Stimulated activated CD4-positive, alpha-beta T cell treated with anti-CD3 and anti-CD28 coated beads, Interleukin-1b, Interleukin-23, amount 100 ng/mL, for 48 hours (primary cell): ENCODE data around the gene UAP1.
"Not testable (repeated sequence)": the region's sequence is repeated elsewhere in the genome, so short reads cannot be mapped to it uniquely, and the experiment has no call there.

ENCODE experiments used
- DNase-seq: peaks from one replicate; pipeline ENCODE4 v3.0.0-alpha.2; 2020

The UAP1 gene

DNA sequence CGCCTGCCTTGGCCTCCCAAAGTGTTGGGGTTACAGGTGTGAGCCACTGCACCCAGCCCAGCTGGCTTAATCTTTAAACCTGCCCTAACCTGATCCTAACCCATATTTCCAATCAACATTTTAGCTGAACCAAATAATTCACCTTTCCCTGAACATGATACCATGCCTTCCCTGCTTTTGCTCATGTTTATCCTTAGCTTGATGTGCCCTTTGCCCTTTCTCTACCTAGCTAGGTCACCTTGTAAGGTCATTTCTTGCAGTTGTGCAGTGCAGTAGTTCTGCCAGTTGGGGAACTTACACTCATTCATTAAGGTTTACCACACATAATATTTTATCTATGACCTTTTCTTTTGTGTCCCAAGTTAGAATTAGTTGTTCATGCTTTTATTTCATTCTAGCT is 5.3 kb downstream of the UAP1 start:
- DNase-seq = no peak

- DNase-seq = no peak
Observed at GRCh38 chr1:162568802-162569201, 7.3 kb downstream of the UAP1 start.

GRCh38 chr1:162570718-162571117 is 9.2 kb downstream of the UAP1 start:
- no peak for DNase-seq

- DNase-seq = not testable (repeated sequence)
Observed at GRCh38 chr1:162571121-162571520, 9.6 kb downstream of the UAP1 start.

- DNase-seq = no peak
Observed at GRCh38 chr1:162571696-162572095, 10.2 kb downstream of the UAP1 start.

DNA sequence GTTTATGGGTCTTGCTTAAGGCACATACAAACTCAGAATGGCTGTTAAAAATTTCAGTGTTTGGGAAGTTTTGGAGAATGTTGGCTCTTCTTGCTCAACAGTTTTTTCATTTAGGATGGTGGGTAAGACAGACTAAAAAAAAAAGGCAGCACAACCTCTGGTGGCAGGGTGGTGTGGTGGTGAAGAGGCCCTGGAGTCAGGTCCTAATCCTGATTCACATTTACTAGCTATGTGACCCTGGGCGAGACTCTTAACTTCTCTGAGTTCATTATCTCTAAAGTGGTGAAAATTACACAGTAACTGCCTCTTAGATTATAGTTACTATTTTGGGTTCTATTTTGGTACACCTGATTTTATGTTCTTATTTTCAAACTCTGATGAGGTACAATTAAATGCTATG is 11.6 kb downstream of the UAP1 start:
- DNase-seq = no peak

DNA sequence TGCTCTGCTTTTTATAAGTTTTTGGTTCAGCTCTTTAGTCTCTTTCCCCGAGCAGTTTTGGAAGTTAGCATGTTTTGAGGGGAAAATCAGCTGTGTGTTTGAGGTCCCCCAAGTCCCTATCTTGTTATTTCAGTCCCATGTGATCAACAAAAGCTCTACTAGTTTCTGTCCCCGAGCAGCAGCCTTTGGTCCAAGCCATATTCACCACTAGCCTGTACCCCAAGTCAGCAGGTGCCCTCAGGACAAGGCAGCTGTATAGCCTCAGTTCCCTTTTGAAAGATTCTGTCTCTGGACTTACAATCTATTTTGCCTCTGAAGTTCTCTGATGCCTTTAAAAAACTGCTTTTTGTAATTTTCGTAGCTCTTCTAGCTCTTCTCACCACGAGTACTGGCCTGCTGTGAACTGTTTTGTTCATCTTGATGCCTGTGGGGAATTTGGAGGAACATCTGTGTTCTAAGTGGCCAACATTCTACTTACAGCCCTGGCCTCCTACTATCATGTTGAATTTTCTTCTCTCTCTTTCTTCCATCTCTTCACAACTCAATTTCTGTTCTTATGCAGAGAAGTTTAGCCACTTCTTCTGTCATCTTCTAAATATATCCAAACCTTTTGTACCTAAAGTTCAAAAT is 16.7 kb downstream of the UAP1 start:
- no peak for DNase-seq

GRCh38 chr1:162578936-162579335 is 17.4 kb downstream of the UAP1 start:
- no peak for DNase-seq

- DNase-seq = no peak
Observed at GRCh38 chr1:162580308-162580707, 18.8 kb downstream of the UAP1 start.

DNA sequence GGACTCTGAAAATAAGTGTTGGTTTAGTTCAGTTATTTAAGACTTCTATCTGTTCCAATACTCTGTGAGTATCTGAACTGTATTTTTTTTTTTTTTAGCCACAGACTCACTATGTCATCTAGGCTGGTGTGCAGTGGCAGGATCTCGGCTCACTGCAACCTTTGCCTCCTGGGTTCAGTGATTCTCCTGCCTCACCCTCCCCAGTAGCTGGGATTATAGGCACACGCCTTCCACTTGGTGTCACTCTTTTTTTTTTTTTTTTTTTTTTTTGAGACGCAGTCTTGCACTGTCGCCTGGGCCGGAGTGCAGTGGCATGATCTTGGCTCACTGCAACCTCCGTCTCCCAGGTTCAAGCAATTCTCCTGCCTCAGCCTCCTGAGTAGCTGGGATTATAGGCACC is 21.4 kb downstream of the UAP1 start:
- DNase-seq = not testable (repeated sequence)

- DNase-seq = not testable (repeated sequence)
Observed at GRCh38 chr1:162585101-162585500, 23.6 kb downstream of the UAP1 start.

- DNase-seq = no peak
Observed at GRCh38 chr1:162587347-162587746, 25.8 kb downstream of the UAP1 start.

DNA sequence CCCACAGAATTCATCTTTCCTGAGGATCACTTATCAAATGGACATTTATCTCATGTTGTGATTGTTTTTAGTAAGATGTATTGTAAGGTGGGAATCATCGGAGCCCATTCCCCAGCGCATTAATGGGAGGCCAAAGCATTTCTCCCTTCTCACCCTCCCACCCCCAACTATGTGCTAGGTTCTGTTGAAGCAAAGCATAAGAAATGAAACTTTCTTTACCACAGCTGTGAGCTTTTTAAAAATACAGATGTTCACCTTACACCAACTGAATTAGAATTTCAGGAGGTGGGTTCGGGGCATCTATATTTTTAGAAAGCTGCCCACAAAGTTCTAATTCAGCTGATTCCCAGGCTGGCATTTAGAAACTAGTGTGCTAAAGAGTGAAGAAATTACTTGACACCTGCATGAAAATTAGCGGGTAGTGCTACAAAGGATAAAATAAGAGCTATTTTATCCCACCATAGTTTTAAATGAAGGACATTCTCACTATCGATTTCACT is 26.3 kb downstream of the UAP1 start:
- no peak for DNase-seq

DNA sequence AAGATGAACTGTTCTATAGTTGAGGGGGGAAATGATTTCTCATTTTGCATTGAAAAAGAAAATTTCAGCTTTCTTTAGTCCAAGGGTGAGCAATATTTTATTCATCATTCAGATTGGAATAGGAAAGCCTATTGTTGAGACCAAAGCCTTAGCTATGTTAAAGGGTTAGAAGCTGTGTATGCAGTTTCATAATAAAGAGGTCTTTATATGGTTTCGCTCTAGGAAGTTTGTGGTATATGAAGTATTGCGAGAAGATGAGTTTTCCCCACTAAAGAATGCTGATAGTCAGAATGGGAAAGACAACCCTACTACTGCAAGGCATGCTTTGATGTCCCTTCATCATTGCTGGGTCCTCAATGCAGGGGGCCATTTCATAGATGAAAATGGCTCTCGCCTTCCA is 28.6 kb downstream of the UAP1 start:
- DNase-seq = no peak

DNA sequence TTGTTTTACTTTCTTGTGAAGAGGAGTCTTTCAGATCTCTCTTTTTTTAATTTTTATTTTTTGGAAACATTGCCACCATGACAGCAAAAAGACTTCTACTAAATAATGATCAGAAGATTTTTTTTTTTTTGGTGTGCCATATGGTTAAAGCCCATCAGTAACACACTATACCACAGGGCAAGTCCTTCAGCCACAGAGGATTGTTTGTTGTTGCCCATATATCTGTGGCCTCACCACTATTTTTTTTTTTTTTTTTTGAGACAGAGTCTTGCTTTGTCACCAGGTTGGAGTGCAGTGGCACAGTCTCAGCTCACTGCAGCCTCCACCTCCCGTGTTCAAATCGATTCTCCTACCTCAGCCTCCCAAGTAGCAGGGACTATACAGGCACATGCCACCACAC is 29.2 kb downstream of the UAP1 start:
- no peak for DNase-seq

DNA sequence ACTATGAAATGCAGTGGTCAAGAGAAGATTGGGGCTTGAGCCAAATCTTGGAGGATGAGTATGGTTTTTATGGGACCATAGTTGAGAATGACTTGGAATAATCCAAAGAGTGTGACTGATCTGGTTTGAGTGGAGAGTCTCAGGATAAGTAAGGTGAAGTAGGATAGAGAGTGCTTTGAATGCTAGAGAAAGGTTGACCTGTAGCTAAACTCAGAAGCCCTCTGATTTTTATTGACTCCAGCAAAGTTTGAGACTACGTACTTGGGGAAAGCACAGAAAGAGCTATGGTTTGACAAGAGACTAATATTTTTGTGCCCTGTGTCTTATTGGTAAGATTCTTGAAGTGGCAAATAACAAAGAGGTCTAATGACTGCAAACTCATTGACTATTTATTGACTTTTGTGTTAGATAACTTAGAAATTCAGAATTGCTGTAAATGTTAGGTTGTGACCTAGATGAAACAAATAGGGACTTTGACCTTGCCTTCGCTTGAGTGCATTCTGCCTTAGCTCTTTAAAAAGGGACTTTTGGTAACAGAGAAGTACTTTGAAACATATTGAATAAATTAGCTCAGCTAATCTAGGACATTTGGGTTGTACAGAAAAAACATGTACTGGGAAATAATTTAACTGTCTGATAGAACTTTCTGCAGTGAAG is 35.1 kb downstream of the UAP1 start:
- DNase-seq = no peak

DNA sequence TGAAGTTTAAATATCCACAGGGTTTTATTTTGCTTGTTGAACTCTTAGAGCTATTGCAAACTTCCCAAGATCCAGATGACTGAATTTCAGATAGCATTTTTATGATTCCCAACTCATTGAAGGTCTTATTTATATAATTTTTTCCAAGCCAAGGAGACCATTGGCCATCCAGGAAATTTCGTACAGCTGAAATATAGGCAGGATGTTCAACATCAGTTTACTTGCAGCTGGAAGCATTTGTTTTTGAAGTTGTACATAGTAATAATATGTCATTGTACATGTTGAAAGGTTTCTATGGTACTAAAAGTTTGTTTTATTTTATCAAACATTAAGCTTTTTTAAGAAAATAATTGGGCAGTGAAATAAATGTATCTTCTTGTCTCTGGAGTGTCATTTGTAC is 37.9 kb downstream of the UAP1 start:
- DNase-seq = no peak

DNA sequence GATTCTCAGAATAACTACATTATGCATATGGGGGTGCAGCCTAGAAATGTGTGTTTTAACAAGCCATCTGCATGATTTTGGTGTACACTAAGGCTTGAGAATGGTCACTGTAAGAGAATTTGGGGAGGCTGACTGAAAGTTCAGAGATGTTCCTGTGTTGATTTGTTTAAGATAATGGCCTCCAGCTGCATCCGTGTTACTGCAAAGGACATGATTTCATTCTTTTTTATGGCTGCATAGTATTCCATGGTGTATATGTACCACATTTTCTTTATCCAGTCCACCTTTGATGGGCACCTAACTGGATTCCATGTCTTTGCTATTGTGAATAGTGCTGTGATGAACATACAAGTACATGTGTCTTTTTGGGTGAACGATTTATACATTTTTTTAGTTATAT is 41.6 kb downstream of the UAP1 start:
- not testable (repeated sequence) for DNase-seq

DNA sequence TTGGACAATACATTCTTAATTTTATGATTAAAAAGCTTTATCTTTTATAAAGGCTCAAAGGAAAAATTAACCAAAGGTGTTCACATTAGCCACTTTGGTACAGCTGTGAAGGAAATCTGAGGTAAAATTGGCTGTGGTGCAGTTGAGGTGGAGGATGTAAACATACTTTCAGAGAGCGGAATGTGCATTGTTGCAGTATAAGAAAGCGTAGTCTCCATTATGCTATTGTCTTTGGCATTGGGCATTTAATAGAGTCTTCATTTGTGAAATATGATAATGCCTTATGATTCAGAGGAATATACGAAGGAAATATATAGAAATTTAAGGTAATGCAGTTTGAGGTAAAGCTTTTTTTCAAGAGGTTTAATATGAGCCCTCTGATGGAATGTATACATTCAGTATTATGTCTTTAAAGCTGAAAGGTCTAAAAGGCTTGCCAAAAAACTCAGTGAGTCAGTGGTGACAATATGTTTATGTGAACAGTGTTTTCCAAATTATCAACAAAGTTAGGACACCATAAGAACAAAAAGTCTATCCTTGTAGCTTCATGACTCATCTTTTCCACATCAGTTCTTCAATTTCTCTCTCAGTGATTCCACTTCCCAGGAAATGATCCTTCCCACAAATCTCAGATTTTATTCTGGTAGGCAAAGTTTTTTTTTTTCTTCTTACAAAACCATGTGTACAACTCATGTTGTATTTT is 43.9 kb downstream of the UAP1 start:
- DNase-seq = no peak

- DNase-seq = no peak
Observed at GRCh38 chr1:162609306-162609705, 47.8 kb downstream of the UAP1 start.

- DNase-seq = no peak
Observed at GRCh38 chr1:162612606-162613400, 51.3 kb downstream of the UAP1 start.

DNA sequence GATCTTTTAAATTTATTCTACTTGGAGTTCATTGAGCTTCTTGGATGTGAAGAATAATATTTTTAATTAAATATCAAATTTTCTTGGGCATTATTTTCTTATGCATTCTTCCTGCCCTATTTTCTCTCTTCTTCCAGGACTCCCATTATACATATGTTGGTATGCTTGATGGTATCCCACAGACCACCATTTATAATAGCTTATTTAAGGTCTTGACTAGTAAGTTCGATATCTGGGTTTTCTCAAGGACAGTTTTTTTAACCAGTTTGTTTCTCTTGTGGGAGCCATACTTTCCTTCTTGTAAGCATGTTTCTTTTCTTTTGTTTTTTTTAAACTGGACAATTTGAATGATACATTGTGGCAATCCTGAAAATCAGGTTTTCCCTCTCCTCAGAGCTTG is 55.3 kb downstream of the UAP1 start:
- DNase-seq = no peak

DNA sequence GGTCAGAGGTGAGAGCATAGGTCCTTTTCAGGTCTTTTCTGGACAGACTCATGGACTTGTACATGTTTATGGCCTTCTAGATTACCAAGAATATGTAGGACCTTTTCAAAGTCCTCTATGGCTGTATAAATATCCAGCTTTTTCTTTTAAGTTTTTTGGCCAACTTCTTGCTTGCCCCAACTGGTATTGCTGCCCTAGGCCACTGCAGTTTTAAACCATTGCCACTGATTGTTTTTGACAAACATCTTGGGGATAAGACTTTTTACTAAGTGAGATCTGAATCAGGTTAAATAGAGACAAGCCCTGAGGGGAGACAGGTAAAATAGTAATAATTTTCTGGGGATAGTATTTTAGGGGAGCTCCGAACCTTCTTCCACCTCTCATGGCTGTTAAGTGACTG is 56.0 kb downstream of the UAP1 start:
- no peak for DNase-seq
